ENCODE measurements around the gene CRELD1. TPM values are rescaled to one million over a fixed set of nuclear protein-coding genes. Genes with fewer than 3 reads are reported as not detected.
A peak's percentile ranks its signal among the peaks of the same experiment; 100 is the strongest.

The CRELD1 gene
- total and polyA plus RNA-seq, 9 of the 15 experiments (the other 6 are each of a cell fraction or from before 2014, with no cell fraction given), result 3.3 to 25.8 (median 16.5) TPM

- TF ChIP-seq PBX2 (CRISPR knock-in tag; IDR thresholded peaks at IDR 0.05; ENCODE audit: low read depth) (no peak), PBX2 (tag; conservative IDR thresholded peaks at IDR 0.05; ENCODE audit: low read depth) (no peak), ZNF121 (CRISPR knock-in tag; conservative IDR thresholded peaks at IDR 0.05) (0 out of 2 replicates have a peak, but pooled peaks have one; percentile 28), SMAD2 (IDR thresholded peaks at IDR 0.05; ENCODE audit: low read depth, low read length) (no peak), POLR2AphosphoS5 (IDR thresholded peaks at IDR 0.05; ENCODE audit: control insufficient read depth, insufficient read depth, low read depth, low read length) (no peak), ZNF695 (CRISPR knock-in tag; IDR thresholded peaks at IDR 0.05) (no peak), MAZ (CRISPR knock-in tag; conservative IDR thresholded peaks at IDR 0.05 in 1 of 2, IDR thresholded peaks at IDR 0.05 in 1 of 2) (peak in 1 of 2 experiments; percentile 38; a peak in 1 of 4 replicates), ZNF274 (IDR thresholded peaks at IDR 0.05; ENCODE audit: borderline replicate concordance, low read depth, low read length) (no peak), HINFP (tag; conservative IDR thresholded peaks at IDR 0.05; ENCODE audit: low read depth) (no peak), MTA1 (IDR thresholded peaks at IDR 0.05; ENCODE audit: borderline replicate concordance) (0 out of 2 replicates have a peak, but pooled peaks have one; percentile 26), PCBP1 (IDR thresholded peaks at IDR 0.05; ENCODE audit: low read depth, low read length, poor library complexity, severe bottlenecking) (peak; percentile 67), ZHX1 (conservative IDR thresholded peaks at IDR 0.05; ENCODE audit: low read length) (no peak), RREB1 (CRISPR knock-in tag; IDR thresholded peaks at IDR 0.05) (peak; percentile 98)
Measured at GRCh38 chr3:9951962-9952805, 18.6 kb downstream of the CRELD1 start, which contains the start of gene PRRT3 (continued).
